Measurements from ENCODE around the gene MRPL2.

Gene MRPL2

DNA sequence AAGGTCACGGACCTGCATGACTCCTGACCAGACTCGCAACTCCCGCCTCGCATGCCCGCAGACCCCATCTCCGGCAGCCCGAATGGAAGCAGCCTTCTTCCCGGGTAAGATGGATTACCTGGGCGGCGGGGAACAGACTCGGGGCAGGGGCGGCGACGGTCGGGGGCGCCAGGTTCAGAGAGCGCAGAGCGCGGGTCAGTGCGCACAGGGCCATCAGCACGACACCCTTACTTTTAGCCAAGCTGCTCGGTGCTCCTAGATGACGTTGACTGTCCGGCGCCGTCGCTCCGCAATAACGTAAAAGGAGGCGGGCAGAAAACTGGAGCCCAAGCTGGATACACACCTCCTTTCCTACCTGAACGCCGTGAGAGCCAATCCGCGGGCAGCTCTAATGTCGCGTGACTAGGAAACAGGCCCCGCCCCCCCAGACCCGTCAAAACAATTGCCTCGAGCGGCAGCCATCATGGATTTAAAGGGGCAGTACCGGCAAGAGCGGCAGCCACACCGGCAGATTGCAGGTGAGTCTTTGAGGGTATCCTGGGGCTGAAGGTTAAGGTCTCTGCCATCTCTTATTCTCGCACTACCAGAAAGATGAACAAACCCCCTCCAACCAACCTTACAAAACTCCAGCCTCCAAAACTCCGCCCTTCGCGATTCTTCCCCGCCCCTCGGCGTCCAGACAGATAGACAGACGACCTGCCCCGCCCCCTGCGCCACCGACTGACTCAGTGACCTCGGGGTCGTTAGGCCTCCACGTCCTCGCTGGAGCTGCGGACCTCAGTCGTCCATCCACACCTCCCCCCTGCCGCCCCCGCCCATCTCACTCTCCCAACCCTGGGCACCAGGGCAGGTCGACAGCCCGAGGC lies at the start of gene MRPL2, which contains the start of gene KLC4:
Gene MRPL2 (minus strand): TSS at position 267 of the 866 bp plus-strand sequence. CDS start 53 bp downstream, at position 214.
Gene KLC4 (plus strand): TSS at position 464 of the 866 bp plus-strand sequence. CDS start 1,705 bp downstream, outside the sequence.
- Histone ChIP-seq H3K36me3 (peaks cover 30 to 55% (median 41%) of the 10 kb centered on the region in 11 experiments), H3K9ac (peak within 1 kb of the TSS; percentile 83 to 95 (median 92))

DNA sequence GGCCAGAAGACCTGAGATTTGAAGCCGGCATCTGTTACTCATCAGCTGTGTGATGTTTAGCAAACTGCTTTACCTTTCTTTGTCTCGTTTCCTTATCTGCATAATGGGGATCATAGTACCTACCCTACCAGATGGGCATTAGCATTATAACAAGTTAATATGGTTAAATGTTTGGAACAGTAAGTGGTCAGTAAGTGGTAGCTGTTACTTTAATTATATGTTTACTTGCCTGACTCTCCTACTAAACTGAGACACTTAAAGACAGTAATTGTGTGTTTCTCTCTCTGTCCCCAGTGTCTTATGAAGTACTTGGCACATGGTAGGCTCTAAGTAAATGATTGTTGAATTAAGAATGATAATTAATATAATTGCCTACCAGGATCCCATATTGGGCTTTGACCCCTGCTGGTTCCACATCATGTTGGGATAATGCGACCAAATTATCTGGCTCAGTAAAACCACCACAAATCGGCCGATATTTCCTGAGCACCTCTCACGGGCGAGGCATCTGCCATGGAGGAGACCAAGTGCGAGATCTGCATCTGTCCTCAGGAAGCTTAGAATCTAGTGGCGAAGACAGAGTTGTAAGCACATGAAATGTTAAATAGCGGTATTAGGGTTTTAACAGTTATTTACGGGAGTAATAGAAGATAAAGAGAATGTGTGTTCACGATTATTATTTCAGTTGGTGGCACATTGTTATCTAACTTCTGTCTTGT lies 48.3 kb upstream of the MRPL2 start:
- TF ChIP-seq Cebpa-rat (IDR thresholded peaks at IDR 0.05) = no peak
- Histone ChIP-seq H3K4me2 (no peak overlapping the region), H3K9me3 (replicated peaks in 1 of 11) (no peaks in the 10 kb centered on the region), H3K9ac (no peak overlapping the region), H4K20me1 (peaks cover 0 to 37% (median 9%) of the 10 kb centered on the region in 11 experiments; a peak in 10 of 22 replicates), H3K36me3 (peaks cover 0 to 16% (median 0%) of the 10 kb centered on the region in 11 experiments; a peak in 6 of 22 replicates), H3K4me1 (peaks cover 0 to 14% (median 2%) of the 10 kb centered on the region in 10 experiments; a peak in 10 of 20 replicates), H3K27me3 (no peaks in the 10 kb centered on the region), H3K27ac (no peak overlapping the region), H3K4me3 (no peak overlapping the region)

More for the DNA sequence above, at the start of gene MRPL2, which contains the start of gene KLC4:
- no peaks in the 10 kb centered on the region for H3K9me3 ChIP-seq (replicated peaks in 1 of 11)
- no peak for TF ChIP-seq Cebpa-rat (IDR thresholded peaks at IDR 0.05)
- H3K4me2 ChIP-seq = peak within 1 kb of the TSS; percentile 86 to 99 (median 95)
- H3K27me3 ChIP-seq = no peaks in the 10 kb centered on the region
- H3K4me3 ChIP-seq = peak within 1 kb of the TSS; percentile 76 to 98 (median 90)
- peak within 1 kb of the TSS; percentile 82 to 96 (median 92) for H3K27ac ChIP-seq
- H4K20me1 ChIP-seq = no peaks in the 10 kb centered on the region
- H3K4me1 ChIP-seq = peaks cover 20 to 31% (median 26%) of the 10 kb centered on the region in 10 experiments

- Histone ChIP-seq H3K4me3 (no peak overlapping the region), H3K27ac (no peak overlapping the region), H3K36me3 (peaks cover 0 to 16% (median 0%) of the 10 kb centered on the region in 11 experiments; a peak in 6 of 22 replicates), H3K9me3 (replicated peaks in 1 of 11) (no peaks in the 10 kb centered on the region), H4K20me1 (peaks cover 0 to 46% (median 9%) of the 10 kb centered on the region in 11 experiments; a peak in 10 of 22 replicates), H3K4me1 (peaks cover 0 to 8% (median 6%) of the 10 kb centered on the region in 10 experiments; a peak in 7 of 20 replicates), H3K9ac (no peak overlapping the region), H3K27me3 (no peaks in the 10 kb centered on the region), H3K4me2 (no peak overlapping the region)
- no peak for TF ChIP-seq Cebpa-rat (IDR thresholded peaks at IDR 0.05)
Measured at GRCh38 chr6:43105538-43106222, 46.4 kb upstream of the MRPL2 start.

- peaks cover 0 to 11% (median 6%) of the 10 kb centered on the region in 10 experiments; a peak in 7 of 20 replicates for H3K4me1 ChIP-seq
- H3K9me3 ChIP-seq (replicated peaks in 1 of 11) = no peaks in the 10 kb centered on the region
- peaks cover 0 to 36% (median 9%) of the 10 kb centered on the region in 11 experiments; a peak in 11 of 22 replicates for H4K20me1 ChIP-seq
- H3K4me3 ChIP-seq = no peak overlapping the region
- H3K9ac ChIP-seq = 0 out of 22 replicates have a peak overlapping the region, but pooled peaks of 1 of the 11 experiments have one; percentile 8
- H3K4me2 ChIP-seq = no peak overlapping the region
- H3K36me3 ChIP-seq = peaks cover 0 to 16% (median 0%) of the 10 kb centered on the region in 11 experiments; a peak in 6 of 22 replicates
- TF ChIP-seq Cebpa-rat (IDR thresholded peaks at IDR 0.05) = no peak
- no peaks in the 10 kb centered on the region for H3K27me3 ChIP-seq
- H3K27ac ChIP-seq = no peak overlapping the region
Measured at GRCh38 chr6:43103253-43103876, 44.1 kb upstream of the MRPL2 start.

DNA sequence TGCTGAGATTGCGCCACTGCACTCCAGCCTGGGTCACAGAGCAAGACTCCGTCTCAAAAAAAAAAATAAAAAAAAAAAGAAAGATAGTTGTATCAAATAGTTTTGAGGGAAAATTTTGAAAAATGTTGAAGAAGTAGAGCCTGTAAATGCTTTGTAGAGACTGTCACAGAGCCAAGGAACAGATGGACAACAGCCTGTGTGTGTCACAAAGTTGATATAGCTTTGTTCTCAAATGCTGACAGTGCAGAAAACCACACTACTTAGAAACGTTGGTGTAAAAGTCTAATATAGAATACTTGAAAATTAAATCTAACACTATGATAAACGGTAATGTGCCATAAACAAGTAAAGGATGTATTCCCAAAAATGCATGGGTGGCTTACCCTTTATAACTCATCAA lies 42.3 kb upstream of the MRPL2 start:
- H3K4me1 ChIP-seq = peaks cover 6 to 24% (median 17%) of the 10 kb centered on the region in 10 experiments
- H3K27ac ChIP-seq = no peak overlapping the region
- peaks cover 0 to 9% (median 0%) of the 10 kb centered on the region in 11 experiments; a peak in 3 of 22 replicates for H3K36me3 ChIP-seq
- peaks cover 0 to 50% (median 21%) of the 10 kb centered on the region in 11 experiments; a peak in 14 of 22 replicates for H4K20me1 ChIP-seq
- no peaks in the 10 kb centered on the region for H3K27me3 ChIP-seq
- no peak overlapping the region for H3K4me3 ChIP-seq
- H3K9ac ChIP-seq = no peak overlapping the region
- TF ChIP-seq Cebpa-rat (IDR thresholded peaks at IDR 0.05) = no peak
- no peak overlapping the region for H3K4me2 ChIP-seq
- no peaks in the 10 kb centered on the region for H3K9me3 ChIP-seq (replicated peaks in 1 of 11)

GRCh38 chr6:43097502-43097901 lies 38.3 kb upstream of the MRPL2 start:
- Histone ChIP-seq H3K9ac (no peak overlapping the region), H3K4me3 (no peak overlapping the region), H3K27me3 (no peaks in the 10 kb centered on the region), H3K36me3 (0 out of 22 replicates have a peak, but pooled peaks cover 0 to 6% (median 0%) of the 10 kb centered on the region in 11 experiments), H3K4me2 (peak overlapping the region in 5 of 11 experiments; percentile 12 to 73 (median 59); a peak in 2 of 22 replicates), H3K4me1 (peaks cover 13 to 42% (median 30%) of the 10 kb centered on the region in 10 experiments), H3K27ac (0 out of 22 replicates have a peak overlapping the region, but pooled peaks of 1 of the 11 experiments have one; percentile 59), H3K9me3 (replicated peaks in 1 of 11) (no peaks in the 10 kb centered on the region), H4K20me1 (peaks cover 0 to 76% (median 39%) of the 10 kb centered on the region in 11 experiments; a peak in 14 of 22 replicates)
- TF ChIP-seq Cebpa-rat (IDR thresholded peaks at IDR 0.05) = no peak

DNA sequence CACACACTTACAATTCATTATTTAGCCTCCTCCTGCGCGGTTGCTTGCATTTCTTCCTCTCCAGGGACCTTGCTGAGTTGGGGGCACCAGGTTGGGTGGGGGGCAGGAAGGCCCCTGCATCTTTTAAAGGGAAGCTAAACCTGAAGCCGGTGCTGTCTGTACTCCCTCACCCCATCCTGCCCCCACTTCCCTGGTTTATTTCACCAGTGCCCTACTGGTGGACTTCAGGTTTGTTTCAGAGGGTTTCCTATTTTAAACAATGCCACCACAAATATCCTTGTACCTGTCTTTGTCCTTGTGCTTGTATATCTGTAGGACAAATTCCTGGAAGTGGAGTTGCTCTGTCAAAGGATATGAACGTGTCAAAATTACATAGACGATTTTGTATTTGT lies 37.9 kb upstream of the MRPL2 start:
- Histone ChIP-seq H4K20me1 (peaks cover 0 to 76% (median 43%) of the 10 kb centered on the region in 11 experiments; a peak in 14 of 22 replicates), H3K4me2 (peak overlapping the region; percentile 32 to 73 (median 65); a peak in 20 of 22 replicates), H3K4me3 (no peak overlapping the region), H3K27ac (peak overlapping the region in 7 of 11 experiments; percentile 10 to 59 (median 34); a peak in 4 of 22 replicates), H3K9ac (peak overlapping the region in 5 of 11 experiments; percentile 9 to 55 (median 40); a peak in 5 of 22 replicates), H3K27me3 (no peaks in the 10 kb centered on the region), H3K36me3 (0 out of 22 replicates have a peak, but pooled peaks cover 0 to 6% (median 0%) of the 10 kb centered on the region in 11 experiments), H3K4me1 (peaks cover 13 to 39% (median 28%) of the 10 kb centered on the region in 10 experiments), H3K9me3 (replicated peaks in 1 of 11) (no peaks in the 10 kb centered on the region)
- TF ChIP-seq Cebpa-rat (IDR thresholded peaks at IDR 0.05) = no peak

Measured in BLaER1 treated with 17β-estradiol and CSF1 and Interleukin-3, amounts not matched to agents 10 nM and 100 nM (cell line).